Mesenchymal stem cell (in vitro differentiated cells and primary cell): ENCODE data around the gene ZNF592.

ENCODE experiments used
- DNase-seq: peaks from one replicate; pipeline ENCODE4 v3.0.0-alpha.2; 2013
- H2AFZ ChIP-seq: one replicate; pipeline ENCODE4 v1.6.1; 2013; ENCODE audit warnings: low read depth, mild to moderate bottlenecking, control low read depth, inconsistent platforms, low read length, moderate library complexity
- H2AK5ac ChIP-seq: 2 replicates; pipeline ENCODE4 v1.6.1; 2013; ENCODE audit warnings: low read length, moderate library complexity, mild to moderate bottlenecking, inconsistent platforms; ENCODE audit not compliant: severe bottlenecking
- H2BK120ac ChIP-seq: one replicate; pipeline ENCODE4 v1.6.1; 2013; ENCODE audit warnings: low read depth, mild to moderate bottlenecking, inconsistent platforms, low read length, moderate library complexity
- H2BK12ac ChIP-seq, 2 experiments: one replicate each; pipeline ENCODE4 v1.6.1; 2013; ENCODE audit warnings: inconsistent platforms in 2 of 2, low read length in 2 of 2, mild to moderate bottlenecking in 2 of 2, moderate library complexity in 2 of 2, control low read depth in 1 of 2
- H2BK15ac ChIP-seq: one replicate; pipeline ENCODE4 v1.6.1; 2013; ENCODE audit warnings: mild to moderate bottlenecking, low read depth, inconsistent platforms; ENCODE audit not compliant: poor library complexity, severe bottlenecking
- H2BK5ac ChIP-seq: 2 replicates; pipeline ENCODE4 v1.6.1; 2013; ENCODE audit warnings: low read depth, mild to moderate bottlenecking, low read length, control low read depth, inconsistent platforms; ENCODE audit not compliant: poor library complexity, severe bottlenecking
- H3K14ac ChIP-seq, 2 experiments: one replicate each; pipeline ENCODE4 v1.6.1; 2013; ENCODE audit warnings: inconsistent platforms in 2 of 2, low read length in 2 of 2, control low read depth in 1 of 2, mild to moderate bottlenecking in 1 of 2, moderate library complexity in 1 of 2
- H3K18ac ChIP-seq, 2 experiments: one replicate each; pipeline ENCODE4 v1.6.1; 2013; ENCODE audit warnings: inconsistent platforms in 2 of 2, low read length in 2 of 2, control low read depth in 1 of 2, low read depth in 1 of 2, mild to moderate bottlenecking in 1 of 2
- H3K23ac ChIP-seq, 2 experiments: one replicate each; pipeline ENCODE4 v1.6.1; 2013; ENCODE audit warnings: inconsistent platforms in 2 of 2, low read length in 2 of 2, mild to moderate bottlenecking in 2 of 2, moderate library complexity in 2 of 2, control low read depth in 1 of 2
- H3K27ac ChIP-seq: 2 replicates; pipeline ENCODE4 v1.5.1; 2013; ENCODE audit warnings: mild to moderate bottlenecking, moderate library complexity, low read length, control low read depth, inconsistent platforms; ENCODE audit not compliant: poor library complexity, severe bottlenecking
- H3K27me3 ChIP-seq, 2 experiments: 2 replicates each; pipeline versions ENCODE4 v1.6.1 to v1.7.0; 2013; ENCODE audit warnings: low read length in 2 of 2, mild to moderate bottlenecking in 2 of 2, moderate library complexity in 2 of 2, control low read depth in 1 of 2, inconsistent platforms in 1 of 2; ENCODE audit not compliant: control insufficient read depth in 1 of 2, insufficient read depth in 1 of 2
- H3K36me3 ChIP-seq, 2 experiments: 2 replicates each; pipeline versions ENCODE4 v1.6.1 to v1.7.0; 2013; ENCODE audit warnings: low read length in 2 of 2, control low read depth in 1 of 2, inconsistent platforms in 1 of 2, low read depth in 1 of 2, mild to moderate bottlenecking in 1 of 2; ENCODE audit not compliant: insufficient read depth in 2 of 2, control insufficient read depth in 1 of 2
- H3K4ac ChIP-seq, 2 experiments: one replicate each; pipeline ENCODE4 v1.6.1; 2013; ENCODE audit warnings: inconsistent platforms in 2 of 2, low read length in 2 of 2, mild to moderate bottlenecking in 2 of 2, moderate library complexity in 2 of 2, control low read depth in 1 of 2, low read depth in 1 of 2
- H3K4me1 ChIP-seq: 2 replicates; pipeline ENCODE4 v1.6.1; 2013; ENCODE audit warnings: low read depth, low read length, control low read depth; ENCODE audit not compliant: control insufficient read depth, insufficient read depth
- H3K4me2 ChIP-seq: 2 replicates; pipeline ENCODE4 v1.6.1; 2013; ENCODE audit warnings: low read length, mild to moderate bottlenecking, inconsistent platforms; ENCODE audit not compliant: poor library complexity, severe bottlenecking
- H3K4me3 ChIP-seq, 2 experiments: 2 replicates each; pipeline versions ENCODE4 v1.5.1 to v1.7.0; 2013; ENCODE audit warnings: low read length in 2 of 2, mild to moderate bottlenecking in 2 of 2, control low read depth in 1 of 2, low read depth in 1 of 2; ENCODE audit not compliant: insufficient read depth in 1 of 2
- H3K79me1 ChIP-seq: replicated peaks from 2 replicates; pipeline ENCODE4 v1.6.1; 2013; ENCODE audit warnings: mild to moderate bottlenecking, control low read depth, low read length, inconsistent platforms; ENCODE audit not compliant: poor library complexity, severe bottlenecking
- H3K9ac ChIP-seq: 2 replicates; pipeline ENCODE4 v1.7.0; 2013; ENCODE audit warnings: mild to moderate bottlenecking, low read length, moderate library complexity
- H3K9me3 ChIP-seq: 2 replicates; pipeline ENCODE4 v1.7.0; 2013; ENCODE audit warnings: mild to moderate bottlenecking, low read length; ENCODE audit not compliant: control insufficient read depth
- H4K8ac ChIP-seq: one replicate; pipeline ENCODE4 v1.6.1; 2013; ENCODE audit warnings: inconsistent platforms, mild to moderate bottlenecking, low read length, moderate library complexity
- H4K91ac ChIP-seq: one replicate; pipeline ENCODE4 v1.6.1; 2013; ENCODE audit warnings: mild to moderate bottlenecking, low read length, inconsistent platforms
- WGBS: methylation state at CpG from one replicate; pipeline ENCODE4 v1.1.7; 2013; ENCODE audit warnings: mixed read lengths; 5-methylcytosine and 5-hydroxymethylcytosine counted together

The ZNF592 gene

GRCh38 chr15:84775867-84776449 lies 27.6 kb downstream of the ZNF592 start:
- Histone ChIP-seq H3K27me3 (no peaks in the 10 kb centered on the region), H3K4ac (no peak overlapping the region)
- WGBS = 94% methylated on average over 1 of the region's 1 CpG

GRCh38 chr15:84778194-84778593 lies 29.8 kb downstream of the ZNF592 start:
- no peak overlapping the region for H2BK12ac ChIP-seq
- no peak overlapping the region for H3K14ac ChIP-seq
- no peak overlapping the region for H3K4me3 ChIP-seq
- H3K18ac ChIP-seq = no peak overlapping the region
- H3K9me3 ChIP-seq = no peaks in the 10 kb centered on the region
- no peak overlapping the region for H3K27ac ChIP-seq
- DNase-seq = no peak
- H3K27me3 ChIP-seq = no peaks in the 10 kb centered on the region
- H3K4me1 ChIP-seq = peaks cover 1% of the 10 kb centered on the region
- H3K36me3 ChIP-seq = peaks cover 24 to 37% of the 10 kb centered on the region in 2 experiments
- no peak overlapping the region for H3K4me2 ChIP-seq
- no peak overlapping the region for H4K91ac ChIP-seq
- H2BK5ac ChIP-seq = no peak overlapping the region
- H3K79me1 ChIP-seq = peaks cover 26% of the 10 kb centered on the region
- H4K8ac ChIP-seq = no peak overlapping the region
- H2BK120ac ChIP-seq = no peak overlapping the region
- 86% methylated on average over 13 of the region's 13 CpGs for WGBS
- H3K23ac ChIP-seq = no peak overlapping the region
- no peak overlapping the region for H2BK15ac ChIP-seq
- no peak overlapping the region for H2AFZ ChIP-seq
- no peak overlapping the region for H3K9ac ChIP-seq
- H2AK5ac ChIP-seq = no peak overlapping the region
- no peak overlapping the region for H3K4ac ChIP-seq

More at GRCh38 chr15:84775867-84776449, 27.6 kb downstream of the ZNF592 start:
- no peak overlapping the region for H3K4me2 ChIP-seq
- H3K27ac ChIP-seq = no peak overlapping the region
- peaks cover 1% of the 10 kb centered on the region for H3K4me1 ChIP-seq
- H3K9ac ChIP-seq = no peak overlapping the region
- peaks cover 19 to 30% of the 10 kb centered on the region in 2 experiments for H3K36me3 ChIP-seq
- peak overlapping the region; percentile 37 for H4K8ac ChIP-seq
- H4K91ac ChIP-seq = no peak overlapping the region
- H3K79me1 ChIP-seq = peaks cover 14% of the 10 kb centered on the region
- H3K14ac ChIP-seq = no peak overlapping the region
- H3K9me3 ChIP-seq = no peaks in the 10 kb centered on the region
- no peak overlapping the region for H2AK5ac ChIP-seq
- H2AFZ ChIP-seq = no peak overlapping the region
- DNase-seq = no peak
- no peak overlapping the region for H3K23ac ChIP-seq
- no peak overlapping the region for H3K18ac ChIP-seq
- H2BK15ac ChIP-seq = no peak overlapping the region
- H2BK5ac ChIP-seq = no peak overlapping the region
- no peak overlapping the region for H3K4me3 ChIP-seq
- H2BK120ac ChIP-seq = no peak overlapping the region
- no peak overlapping the region for H2BK12ac ChIP-seq

- Histone ChIP-seq H2BK15ac (no peak overlapping the region), H3K9ac (no peak overlapping the region), H3K23ac (no peak overlapping the region), H3K27ac (no peak overlapping the region), H4K91ac (no peak overlapping the region), H2AFZ (no peak overlapping the region), H3K9me3 (no peaks in the 10 kb centered on the region), H4K8ac (no peak overlapping the region), H3K4me2 (no peak overlapping the region), H3K36me3 (peaks cover 36 to 49% of the 10 kb centered on the region in 2 experiments), H2BK5ac (no peak overlapping the region), H2BK120ac (no peak overlapping the region), H2AK5ac (no peak overlapping the region), H3K14ac (no peak overlapping the region), H3K27me3 (no peaks in the 10 kb centered on the region), H3K4me3 (no peak overlapping the region), H2BK12ac (no peak overlapping the region), H3K79me1 (peaks cover 43% of the 10 kb centered on the region), H3K4ac (no peak overlapping the region), H3K4me1 (peaks cover 2% of the 10 kb centered on the region), H3K18ac (no peak overlapping the region)
- DNase-seq = no peak
- WGBS = no CpG with 5 or more reads among the region's 3 CpGs
Measured at GRCh38 chr15:84780492-84780891, 32.1 kb downstream of the ZNF592 start.

GRCh38 chr15:84781495-84781894 lies 33.1 kb downstream of the ZNF592 start:
- 97% methylated on average over 1 of the region's 1 CpG for WGBS
- H2BK15ac ChIP-seq = no peak overlapping the region

More at GRCh38 chr15:84781495-84781894, 33.1 kb downstream of the ZNF592 start:
- Histone ChIP-seq H3K9ac (no peak overlapping the region), H3K79me1 (peaks cover 48% of the 10 kb centered on the region), H3K4ac (no peak overlapping the region), H3K18ac (no peak overlapping the region), H2AFZ (no peak overlapping the region), H3K23ac (no peak overlapping the region), H2BK5ac (no peak overlapping the region), H3K36me3 (peaks cover 40 to 50% of the 10 kb centered on the region in 2 experiments), H3K14ac (no peak overlapping the region), H2AK5ac (no peak overlapping the region), H2BK12ac (no peak overlapping the region), H3K4me1 (peaks cover 2% of the 10 kb centered on the region), H3K4me3 (no peak overlapping the region), H3K27ac (no peak overlapping the region), H3K4me2 (no peak overlapping the region), H3K9me3 (no peaks in the 10 kb centered on the region), H4K91ac (no peak overlapping the region), H3K27me3 (no peaks in the 10 kb centered on the region), H4K8ac (no peak overlapping the region), H2BK120ac (no peak overlapping the region)
- peak; percentile 49 for DNase-seq
